Smooth muscle cell (in vitro differentiated cells): ENCODE measurements around the gene SCD. TPM values are rescaled to one million over a fixed set of nuclear protein-coding genes. Genes with fewer than 3 reads are reported as not detected.
A peak's percentile ranks its signal among the peaks of the same experiment; 100 is the strongest.

Experiments used
- DNase-seq: peaks from one replicate; lab custom pipeline; 2025; ENCODE audit not compliant: unreplicated experiment; lab: John Stamatoyannopoulos, UW
- H2AFZ ChIP-seq: fragments of 200-600 bp; sonication (generic); 2 replicates; pipeline ENCODE4 v1.6.0; 2016; ENCODE audit warnings: antibody characterized with exemption, low read depth, mild to moderate bottlenecking
- H3F3A ChIP-seq: fragments of 200-600 bp; sonication (generic); 2 replicates; pipeline ENCODE4 v1.6.0; 2017; ENCODE audit warnings: antibody characterized with exemption, low read depth
- H3K27ac ChIP-seq: fragments of 200-600 bp; sonication (generic); 2 replicates; pipeline ENCODE4 v1.5.1; 2016; ENCODE audit warnings: low read depth, mild to moderate bottlenecking
- H3K27me3 ChIP-seq: fragments of 200-600 bp; sonication (generic); 2 replicates; pipeline ENCODE4 v1.6.1; 2016; ENCODE audit warnings: low read depth, mild to moderate bottlenecking
- H3K36me3 ChIP-seq: fragments of 200-600 bp; sonication (generic); 2 replicates; pipeline ENCODE4 v1.5.1; 2016; ENCODE audit warnings: low read depth
- H3K4me1 ChIP-seq: fragments of 200-600 bp; sonication (generic); 2 replicates; pipeline ENCODE4 v1.5.1; 2016; ENCODE audit warnings: low read depth
- H3K4me2 ChIP-seq: fragments of 200-600 bp; sonication (generic); 2 replicates; pipeline ENCODE4 v1.6.0; 2016; ENCODE audit warnings: mild to moderate bottlenecking
- H3K4me3 ChIP-seq: fragments of 200-600 bp; sonication (generic); 2 replicates; pipeline ENCODE4 v1.5.1; 2016; ENCODE audit warnings: mild to moderate bottlenecking
- H3K79me2 ChIP-seq: fragments of 200-600 bp; sonication (generic); 2 replicates; pipeline ENCODE4 v1.6.0; 2016; ENCODE audit warnings: low read depth, mild to moderate bottlenecking
- H3K9ac ChIP-seq: fragments of 200-600 bp; sonication (generic); 2 replicates; pipeline ENCODE4 v1.6.0; 2016; ENCODE audit warnings: low read depth
- H3K9me3 ChIP-seq: fragments of 200-600 bp; sonication (generic); replicated peaks from 2 replicates; pipeline ENCODE4 v1.5.1; 2016; ENCODE audit warnings: low read depth
- H4K20me1 ChIP-seq: fragments of 200-600 bp; sonication (generic); 2 replicates; pipeline ENCODE4 v1.6.0; 2016; ENCODE audit warnings: low read depth
- CTCF ChIP-seq: fragments of 200-600 bp; sonication (generic); IDR thresholded peaks from 2 replicates; pipeline ENCODE4 v1.5.1; 2017; ENCODE audit warnings: borderline replicate concordance, mild to moderate bottlenecking, antibody characterized with exemption; ENCODE audit not compliant: insufficient read depth, poor library complexity, severe bottlenecking
- WGBS: methylation state at CpG from one replicate; pipeline ENCODE4 v1.1.7; 2016; ENCODE audit warnings: low lambda C conversion rate; 5-methylcytosine and 5-hydroxymethylcytosine counted together
- polyA plus RNA-seq: library from polyadenylated mRNA; unstranded; fragments of >200 nt; fragmentation: Nextera tagmentation; extraction: Ambion mirVana; gene quantifications from 2 replicates; pipeline ENCODE4 v1.2.1, GENCODE V29; 2016
- total RNA-seq: library from RNA; depleted of rRNA; stranded (reverse); fragments of >200 nt; gene quantifications from 2 replicates; pipeline ENCODE4 v1.2.3, GENCODE V29; 2014

The SCD gene
- total and polyA plus RNA-seq, 2 experiments from 2014 or later: 183 to 306 TPM

GRCh38 chr10:100364735-100365391 is 17.8 kb downstream of the SCD start:
- peak overlapping the region; percentile 92 for H3K27ac ChIP-seq
- DNase-seq: no peak
- no peaks in the 10 kb centered on the region for H3K27me3 ChIP-seq
- no peaks in the 10 kb centered on the region for H3K36me3 ChIP-seq
- WGBS: 30% methylated on average over 7 of the region's 7 CpGs
- no peak overlapping the region for H2AFZ ChIP-seq
- peak overlapping the region; percentile 41 for H3K4me2 ChIP-seq
- no peaks in the 10 kb centered on the region for H3K9me3 ChIP-seq
- H3K9ac ChIP-seq: peak overlapping the region; percentile 65
- H3F3A ChIP-seq: peaks cover 48% of the 10 kb centered on the region
- H4K20me1 ChIP-seq: peaks cover 41% of the 10 kb centered on the region
- TF ChIP-seq CTCF: no peak
- peaks cover 4% of the 10 kb centered on the region for H3K4me1 ChIP-seq
- no peak overlapping the region for H3K4me3 ChIP-seq
- H3K79me2 ChIP-seq: no peaks in the 10 kb centered on the region

- Histone ChIP-seq H3K27ac (no peak overlapping the region), H4K20me1 (peaks cover 11% of the 10 kb centered on the region), H3K27me3 (no peaks in the 10 kb centered on the region), H3K4me3 (no peak overlapping the region), H3K4me2 (no peak overlapping the region), H2AFZ (no peak overlapping the region), H3K4me1 (peaks cover 35% of the 10 kb centered on the region), H3K36me3 (no peaks in the 10 kb centered on the region), H3K9ac (no peak overlapping the region), H3K79me2 (no peaks in the 10 kb centered on the region), H3K9me3 (no peaks in the 10 kb centered on the region), H3F3A (peaks cover 52% of the 10 kb centered on the region)
- TF ChIP-seq CTCF: no peak
- DNase-seq: no peak
Observed at GRCh38 chr10:100368721-100369120, 21.7 kb downstream of the SCD start.

GRCh38 chr10:100370714-100371481 is 23.9 kb downstream of the SCD start:
- Histone ChIP-seq H3K27ac (peak overlapping the region; percentile 100), H3K4me1 (peaks cover 40% of the 10 kb centered on the region), H3K9ac (peak overlapping the region; percentile 75), H3F3A (peaks cover 42% of the 10 kb centered on the region), H3K4me2 (peak overlapping the region; percentile 81), H3K9me3 (no peaks in the 10 kb centered on the region), H3K4me3 (no peak overlapping the region), H2AFZ (peak overlapping the region; percentile 1), H3K79me2 (peaks cover 5% of the 10 kb centered on the region), H3K27me3 (no peaks in the 10 kb centered on the region), H3K36me3 (no peaks in the 10 kb centered on the region), H4K20me1 (no peaks in the 10 kb centered on the region)
- 9% methylated on average over 12 of the region's 12 CpGs for WGBS
- DNase-seq: peak; percentile 65
- no peak for TF ChIP-seq CTCF
